Measurements from ENCODE around the gene GNB2.
"Not testable (repeated sequence)": the region's sequence is repeated elsewhere in the genome, so short reads cannot be mapped to it uniquely, and the experiment has no call there.

GNB2 gene

DNA sequence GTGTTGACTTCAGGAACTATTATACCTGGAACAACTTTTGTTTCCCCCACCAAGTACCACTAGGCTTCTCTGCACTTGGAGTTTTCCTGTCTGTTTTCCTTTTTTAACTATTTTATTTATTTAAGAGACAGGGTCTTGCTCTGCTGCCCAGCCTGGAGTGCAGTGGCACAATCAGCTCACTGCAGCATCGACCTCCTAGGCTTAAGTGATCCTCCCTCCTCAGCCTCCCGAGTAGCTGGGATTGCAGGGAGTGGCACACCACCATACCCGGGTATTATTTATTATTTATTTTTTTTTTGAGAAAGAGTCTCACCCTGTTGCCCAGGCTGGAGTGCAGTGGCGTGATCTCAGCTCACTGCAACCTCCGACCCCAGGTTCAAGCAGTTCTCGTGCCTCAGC is 22.6 kb downstream of the GNB2 start:
- DNase-seq (ENCODE audit: low spot score) = no peak

DNA sequence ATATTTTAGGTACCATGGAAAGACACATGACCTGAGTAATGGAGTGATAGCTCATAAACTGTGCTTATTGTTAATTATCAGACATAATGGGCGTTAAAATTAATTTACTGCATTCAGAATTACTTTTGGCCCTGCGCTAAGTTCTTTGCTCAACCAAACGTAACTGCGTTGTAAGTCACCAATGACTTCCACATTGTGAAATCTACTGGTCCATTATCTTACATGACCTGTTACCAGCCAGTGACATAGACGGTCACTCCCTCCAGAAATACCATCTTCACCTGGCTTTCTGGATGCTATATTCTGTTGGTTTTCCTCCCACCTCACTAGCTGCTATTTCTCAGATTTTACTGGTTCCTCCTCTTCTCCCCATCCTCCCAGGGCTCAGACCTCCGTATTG is 25.5 kb downstream of the GNB2 start:
- no peak for DNase-seq (ENCODE audit: low spot score)

DNA sequence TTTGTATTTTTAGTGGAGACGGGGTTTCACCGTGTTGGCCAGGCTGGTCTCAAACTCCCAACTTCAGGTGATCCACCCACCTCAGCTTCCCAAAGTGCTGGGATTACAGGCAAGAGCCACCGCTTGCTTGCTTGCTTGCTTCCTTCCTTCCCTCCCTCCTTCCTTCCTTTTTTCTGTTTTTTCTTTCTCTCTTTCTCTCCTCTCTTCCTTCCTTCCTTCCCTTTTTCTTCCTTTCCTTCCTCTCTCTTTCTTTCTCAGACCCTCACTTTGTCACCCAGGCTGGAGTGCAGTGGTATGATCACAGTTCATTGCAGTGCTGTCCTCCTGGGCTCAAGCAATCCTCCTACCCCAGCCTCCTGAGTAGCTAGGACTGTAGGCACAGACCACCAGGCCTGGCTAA is 27.5 kb downstream of the GNB2 start:
- not testable (repeated sequence) for DNase-seq (ENCODE audit: low spot score)

DNA sequence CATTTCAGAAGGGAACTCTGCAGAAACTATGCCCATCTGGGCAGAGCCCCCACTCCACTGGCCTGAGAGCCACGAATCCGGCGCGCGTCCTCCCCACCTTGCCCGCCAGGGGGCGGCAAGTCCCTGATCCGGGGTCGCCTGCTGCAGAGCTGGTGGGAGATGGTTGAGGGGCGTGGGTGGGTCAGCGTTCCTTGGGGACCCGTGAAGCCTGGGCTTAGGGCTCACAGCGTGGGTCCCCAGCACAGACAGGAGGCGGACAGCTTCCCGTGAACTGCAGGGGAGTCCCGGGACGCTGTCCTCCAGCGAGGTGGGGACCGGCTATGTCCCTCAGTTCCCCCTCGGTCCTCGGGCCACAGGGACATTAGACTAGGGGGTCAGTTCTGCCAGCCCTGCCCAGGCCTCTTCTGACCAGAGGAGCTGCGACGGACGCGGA is 31.8 kb downstream of the GNB2 start:
- peak; percentile 93 for DNase-seq (ENCODE audit: low spot score)

DNA sequence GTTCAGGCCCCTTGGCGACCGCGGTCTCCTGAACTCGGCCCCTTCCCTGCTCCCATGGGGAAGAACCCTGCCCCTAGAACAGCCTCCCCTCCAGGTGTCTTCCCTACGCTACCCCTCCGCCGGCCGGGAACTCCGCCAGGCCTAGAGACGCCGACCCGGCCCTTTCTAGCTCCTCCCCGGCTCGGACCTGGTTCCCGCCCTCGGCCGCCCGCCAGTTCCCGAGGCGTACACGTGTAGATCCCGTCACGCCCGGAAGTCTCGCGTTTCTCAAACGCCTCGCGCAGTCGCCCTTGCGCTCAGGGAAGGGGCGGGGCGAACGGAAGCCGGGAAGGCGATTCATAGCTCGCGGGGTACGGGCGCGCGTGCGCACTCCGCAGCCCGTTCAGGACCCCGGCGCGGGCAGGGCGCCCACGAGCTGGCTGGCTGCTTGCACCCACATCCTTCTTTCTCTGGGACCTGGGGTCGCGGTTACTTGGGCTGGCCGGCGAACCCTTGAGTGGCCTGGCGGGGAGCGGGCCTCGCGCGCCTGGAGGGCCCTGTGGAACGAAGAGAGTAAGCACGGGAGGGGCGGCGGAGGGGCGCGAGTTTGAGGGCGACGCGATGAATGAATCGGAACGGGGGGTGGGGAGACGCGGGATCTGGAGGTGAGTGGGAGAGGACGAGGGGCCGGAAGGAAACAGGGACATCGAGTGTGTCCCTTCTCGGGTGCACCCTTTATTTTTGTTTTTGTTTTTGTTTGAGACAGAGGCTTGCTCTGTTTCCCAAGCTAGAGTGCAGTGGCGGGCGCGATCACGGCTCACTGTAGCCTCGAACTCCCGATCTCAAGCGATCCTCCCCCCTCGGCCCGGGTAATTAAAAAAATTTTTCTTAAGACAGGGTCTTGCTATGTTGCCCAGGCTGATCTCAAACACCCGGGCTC is 32.5 kb downstream of the GNB2 start, which contains the start of gene POP7:
TSS of gene POP7 (plus strand) at position 369 of the 919 bp plus-strand sequence. CDS start 710 bp downstream, outside the sequence.
- peak; percentile 98 for DNase-seq (ENCODE audit: low spot score)

DNA sequence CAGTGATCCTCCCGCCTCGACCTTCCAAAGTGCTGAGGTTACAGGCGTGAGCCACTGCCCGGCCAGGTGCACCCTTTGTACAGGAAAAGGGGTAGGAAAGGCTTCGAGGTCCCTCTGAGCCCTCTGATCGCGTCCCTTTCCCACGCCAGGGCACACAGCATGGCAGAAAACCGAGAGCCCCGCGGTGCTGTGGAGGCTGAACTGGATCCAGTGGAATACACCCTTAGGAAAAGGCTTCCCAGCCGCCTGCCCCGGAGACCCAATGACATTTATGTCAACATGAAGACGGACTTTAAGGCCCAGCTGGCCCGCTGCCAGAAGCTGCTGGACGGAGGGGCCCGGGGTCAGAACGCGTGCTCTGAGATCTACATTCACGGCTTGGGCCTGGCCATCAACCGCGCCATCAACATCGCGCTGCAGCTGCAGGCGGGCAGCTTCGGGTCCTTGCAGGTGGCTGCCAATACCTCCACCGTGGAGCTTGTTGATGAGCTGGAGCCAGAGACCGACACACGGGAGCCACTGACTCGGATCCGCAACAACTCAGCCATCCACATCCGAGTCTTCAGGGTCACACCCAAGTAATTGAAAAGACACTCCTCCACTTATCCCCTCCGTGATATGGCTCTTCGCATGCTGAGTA is 33.3 kb downstream of the GNB2 start:
- no peak for DNase-seq (ENCODE audit: low spot score)

DNA sequence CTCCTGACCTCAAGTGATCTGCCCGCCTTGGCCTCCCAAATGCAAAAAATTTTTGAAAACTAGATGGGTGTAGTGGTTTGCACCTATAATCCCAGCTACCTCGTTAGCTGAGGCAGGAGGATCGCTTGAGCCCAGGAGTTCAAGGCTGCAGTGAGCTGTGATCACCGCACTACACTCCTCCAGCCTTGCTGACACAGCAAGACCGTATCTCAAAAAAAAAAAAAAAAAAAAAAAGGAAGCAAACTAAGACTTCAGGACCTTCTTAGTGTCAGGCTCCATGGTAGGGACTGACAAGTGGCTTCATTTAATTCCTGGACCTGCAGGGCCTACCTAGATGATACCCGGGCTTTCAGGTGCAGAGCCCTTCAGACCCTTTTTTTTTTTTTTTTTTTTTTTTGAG is 34.9 kb downstream of the GNB2 start:
- no peak for DNase-seq (ENCODE audit: low spot score)

DNA sequence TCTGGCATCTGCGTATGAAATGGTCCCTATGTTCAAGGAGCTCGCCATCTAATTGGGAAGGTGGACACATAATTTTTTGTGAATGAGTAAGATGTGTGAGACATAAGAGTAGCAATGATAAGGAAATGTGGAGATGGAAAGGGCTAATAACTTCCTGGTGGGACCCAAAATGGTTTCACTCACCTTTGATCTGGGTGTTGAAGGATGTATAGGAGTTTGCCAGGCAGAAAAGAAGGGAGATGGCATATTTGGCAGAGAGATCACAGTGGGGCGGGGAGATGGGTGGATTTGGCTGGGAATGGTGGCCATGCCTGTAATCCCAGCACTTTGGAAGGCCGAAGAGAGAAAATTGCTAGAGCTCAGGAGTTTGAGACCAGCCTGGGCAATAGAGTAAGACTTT is 36.9 kb downstream of the GNB2 start:
- DNase-seq (ENCODE audit: low spot score) = no peak

DNA sequence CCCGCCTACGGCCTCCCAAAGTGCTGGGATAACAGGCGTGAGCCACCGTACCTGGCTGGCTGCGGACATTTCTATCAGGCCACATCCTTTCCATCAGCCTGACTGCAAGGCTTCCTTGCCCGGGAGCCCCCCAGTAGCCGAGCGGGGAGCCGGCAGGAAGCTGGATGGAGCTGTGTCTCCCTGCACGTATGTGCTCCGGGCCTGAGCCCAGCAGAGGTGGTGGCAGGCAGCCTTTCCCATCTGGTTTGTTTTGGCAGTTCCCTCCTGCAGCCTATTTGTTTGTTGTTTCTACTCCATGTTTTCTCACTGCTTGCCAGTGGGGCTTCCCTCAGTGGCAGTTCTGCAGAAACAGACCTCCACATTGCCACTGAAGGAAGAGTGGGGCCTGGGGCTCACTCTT is 37.8 kb downstream of the GNB2 start:
- no peak for DNase-seq (ENCODE audit: low spot score)

DNA sequence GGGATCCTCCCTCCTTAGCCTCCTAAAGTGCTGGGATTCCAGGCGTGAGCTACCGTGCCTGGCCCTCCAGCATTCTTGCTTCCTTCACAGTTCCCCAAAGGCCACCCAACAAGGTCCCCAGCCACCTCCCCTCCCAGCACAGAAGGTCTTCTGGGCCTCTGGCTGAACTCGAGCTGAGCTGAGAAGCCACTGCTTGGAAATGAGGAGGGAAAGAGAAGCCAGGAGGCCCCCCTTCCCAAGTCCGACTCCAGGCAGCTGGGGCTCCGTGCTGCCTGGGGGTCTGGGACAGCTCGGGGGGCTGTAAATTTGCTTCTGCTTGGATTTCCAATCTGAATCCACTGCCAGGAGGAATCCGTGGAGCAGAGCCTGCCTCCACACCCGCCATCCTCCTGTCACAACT is 41.2 kb downstream of the GNB2 start:
- no peak for DNase-seq (ENCODE audit: low spot score)

DNA sequence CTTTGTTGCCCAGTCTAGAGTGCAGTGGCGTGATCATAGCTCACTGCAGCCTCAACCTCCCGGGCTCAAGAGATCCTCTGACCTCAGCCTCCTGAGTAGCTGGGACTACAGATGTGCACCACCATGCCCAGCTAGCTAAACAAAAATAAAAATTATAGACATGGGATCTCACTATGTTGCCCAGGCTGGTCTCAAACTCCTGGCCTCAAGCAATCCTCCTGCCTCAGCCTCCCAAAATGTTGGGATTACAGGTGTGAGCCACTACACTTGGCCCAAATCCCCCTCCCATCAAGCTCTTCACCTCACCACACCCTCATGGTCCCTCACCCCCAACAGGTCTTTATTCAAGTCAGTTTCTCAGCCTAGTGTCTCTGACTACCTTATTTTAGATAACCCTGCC is 43.5 kb downstream of the GNB2 start:
- DNase-seq (ENCODE audit: low spot score) = not testable (repeated sequence)

DNA sequence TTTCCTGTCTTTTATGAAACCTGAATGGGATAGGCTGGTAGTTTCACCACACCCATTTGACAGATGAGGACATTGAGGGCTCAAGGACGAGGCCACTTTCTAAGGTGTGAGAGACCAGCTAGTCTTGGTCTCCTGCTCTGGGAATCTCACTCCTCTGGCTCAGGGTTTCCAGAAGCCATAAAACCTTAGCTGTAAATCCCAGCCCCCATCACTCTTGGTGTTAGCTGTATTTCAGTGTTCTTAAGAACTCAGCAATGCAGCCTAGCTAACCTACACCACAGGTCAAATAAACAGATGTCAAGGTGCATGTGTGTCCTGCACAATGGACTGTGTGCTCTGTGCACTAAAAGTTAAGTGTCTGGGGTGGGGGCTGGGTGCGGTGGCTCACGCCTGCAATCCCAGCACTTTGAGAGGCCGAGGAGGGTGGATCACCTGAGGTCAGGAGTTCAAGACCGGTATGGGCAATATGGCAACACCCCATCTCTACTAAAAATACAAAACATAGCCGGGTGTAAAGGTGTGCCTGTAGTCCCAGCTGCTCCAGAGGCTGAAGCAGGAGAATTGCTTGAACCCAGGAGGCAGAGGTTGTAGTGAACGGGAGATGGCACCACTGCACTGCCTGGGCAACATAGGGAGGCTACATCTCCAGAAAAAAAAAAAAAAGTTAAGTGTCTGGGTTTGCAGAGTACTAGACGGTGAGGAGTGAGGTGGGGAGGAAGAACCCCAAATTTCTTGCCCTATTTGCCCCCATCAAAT is 46.2 kb downstream of the GNB2 start:
- no peak for DNase-seq (ENCODE audit: low spot score)

DNA sequence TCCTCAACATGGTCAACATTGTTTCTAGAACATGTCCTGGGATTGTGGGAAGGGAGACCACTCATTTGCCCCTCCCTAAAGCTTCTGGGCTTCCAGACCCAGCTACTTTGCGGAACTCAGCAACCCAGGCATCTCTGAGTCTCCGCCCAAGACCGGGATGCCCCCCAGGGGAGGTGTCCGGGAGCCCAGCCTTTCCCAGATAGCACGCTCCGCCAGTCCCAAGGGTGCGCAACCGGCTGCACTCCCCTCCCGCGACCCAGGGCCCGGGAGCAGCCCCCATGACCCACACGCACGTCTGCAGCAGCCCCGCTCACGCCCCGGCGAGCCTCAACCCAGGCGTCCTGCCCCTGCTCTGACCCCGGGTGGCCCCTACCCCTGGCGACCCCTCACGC is 46.7 kb downstream of the GNB2 start, which contains the start of gene EPO:
TSS of gene EPO (plus strand) at position 190 of the 392 bp plus-strand sequence. CDS start 513 bp downstream, outside the sequence.
- no peak for DNase-seq (ENCODE audit: low spot score)

DNA sequence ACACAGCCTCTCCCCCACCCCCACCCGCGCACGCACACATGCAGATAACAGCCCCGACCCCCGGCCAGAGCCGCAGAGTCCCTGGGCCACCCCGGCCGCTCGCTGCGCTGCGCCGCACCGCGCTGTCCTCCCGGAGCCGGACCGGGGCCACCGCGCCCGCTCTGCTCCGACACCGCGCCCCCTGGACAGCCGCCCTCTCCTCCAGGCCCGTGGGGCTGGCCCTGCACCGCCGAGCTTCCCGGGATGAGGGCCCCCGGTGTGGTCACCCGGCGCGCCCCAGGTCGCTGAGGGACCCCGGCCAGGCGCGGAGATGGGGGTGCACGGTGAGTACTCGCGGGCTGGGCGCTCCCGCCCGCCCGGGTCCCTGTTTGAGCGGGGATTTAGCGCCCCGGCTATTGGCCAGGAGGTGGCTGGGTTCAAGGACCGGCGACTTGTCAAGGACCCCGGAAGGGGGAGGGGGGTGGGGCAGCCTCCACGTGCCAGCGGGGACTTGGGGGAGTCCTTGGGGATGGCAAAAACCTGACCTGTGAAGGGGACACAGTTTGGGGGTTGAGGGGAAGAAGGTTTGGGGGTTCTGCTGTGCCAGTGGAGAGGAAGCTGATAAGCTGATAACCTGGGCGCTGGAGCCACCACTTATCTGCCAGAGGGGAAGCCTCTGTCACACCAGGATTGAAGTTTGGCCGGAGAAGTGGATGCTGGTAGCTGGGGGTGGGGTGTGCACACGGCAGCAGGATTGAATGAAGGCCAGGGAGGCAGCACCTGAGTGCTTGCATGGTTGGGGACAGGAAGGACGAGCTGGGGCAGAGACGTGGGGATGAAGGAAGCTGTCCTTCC is 47.3 kb downstream of the GNB2 start:
- DNase-seq (ENCODE audit: low spot score) = no peak

DNA sequence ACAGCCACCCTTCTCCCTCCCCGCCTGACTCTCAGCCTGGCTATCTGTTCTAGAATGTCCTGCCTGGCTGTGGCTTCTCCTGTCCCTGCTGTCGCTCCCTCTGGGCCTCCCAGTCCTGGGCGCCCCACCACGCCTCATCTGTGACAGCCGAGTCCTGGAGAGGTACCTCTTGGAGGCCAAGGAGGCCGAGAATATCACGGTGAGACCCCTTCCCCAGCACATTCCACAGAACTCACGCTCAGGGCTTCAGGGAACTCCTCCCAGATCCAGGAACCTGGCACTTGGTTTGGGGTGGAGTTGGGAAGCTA is 47.9 kb downstream of the GNB2 start:
- no peak for DNase-seq (ENCODE audit: low spot score)

DNA sequence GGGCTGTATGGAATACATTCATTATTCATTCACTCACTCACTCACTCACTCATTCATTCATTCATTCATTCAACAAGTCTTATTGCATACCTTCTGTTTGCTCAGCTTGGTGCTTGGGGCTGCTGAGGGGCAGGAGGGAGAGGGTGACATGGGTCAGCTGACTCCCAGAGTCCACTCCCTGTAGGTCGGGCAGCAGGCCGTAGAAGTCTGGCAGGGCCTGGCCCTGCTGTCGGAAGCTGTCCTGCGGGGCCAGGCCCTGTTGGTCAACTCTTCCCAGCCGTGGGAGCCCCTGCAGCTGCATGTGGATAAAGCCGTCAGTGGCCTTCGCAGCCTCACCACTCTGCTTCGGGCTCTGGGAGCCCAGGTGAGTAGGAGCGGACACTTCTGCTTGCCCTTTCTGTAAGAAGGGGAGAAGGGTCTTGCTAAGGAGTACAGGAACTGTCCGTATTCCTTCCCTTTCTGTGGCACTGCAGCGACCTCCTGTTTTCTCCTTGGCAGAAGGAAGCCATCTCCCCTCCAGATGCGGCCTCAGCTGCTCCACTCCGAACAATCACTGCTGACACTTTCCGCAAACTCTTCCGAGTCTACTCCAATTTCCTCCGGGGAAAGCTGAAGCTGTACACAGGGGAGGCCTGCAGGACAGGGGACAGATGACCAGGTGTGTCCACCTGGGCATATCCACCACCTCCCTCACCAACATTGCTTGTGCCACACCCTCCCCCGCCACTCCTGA is 49.1 kb downstream of the GNB2 start:
- DNase-seq (ENCODE audit: low spot score) = no peak

DNA sequence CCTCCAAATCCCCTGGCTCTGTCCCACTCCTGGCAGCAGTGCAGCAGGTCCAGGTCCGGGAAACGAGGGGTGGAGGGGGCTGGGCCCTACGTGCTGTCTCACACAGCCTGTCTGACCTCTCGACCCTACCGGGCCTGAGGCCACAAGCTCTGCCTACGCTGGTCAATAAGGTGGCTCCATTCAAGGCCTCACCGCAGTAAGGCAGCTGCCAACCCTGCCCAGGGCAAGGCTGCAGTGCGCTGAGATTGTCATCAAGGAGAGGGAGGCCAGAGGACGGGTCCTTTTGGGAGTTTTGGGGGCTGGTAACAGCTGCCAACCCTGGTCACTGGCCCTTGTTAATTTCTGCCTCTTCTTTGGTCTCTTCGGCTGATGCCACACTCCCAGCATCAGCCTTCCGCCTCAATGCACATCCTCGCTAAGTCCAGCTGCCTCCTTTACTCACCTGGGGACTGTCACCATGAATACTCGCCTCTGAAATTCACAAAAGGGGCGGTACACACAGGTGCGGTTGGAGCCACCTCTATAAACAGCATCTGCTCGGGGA is 50.3 kb downstream of the GNB2 start:
- DNase-seq (ENCODE audit: low spot score) = no peak

DNA sequence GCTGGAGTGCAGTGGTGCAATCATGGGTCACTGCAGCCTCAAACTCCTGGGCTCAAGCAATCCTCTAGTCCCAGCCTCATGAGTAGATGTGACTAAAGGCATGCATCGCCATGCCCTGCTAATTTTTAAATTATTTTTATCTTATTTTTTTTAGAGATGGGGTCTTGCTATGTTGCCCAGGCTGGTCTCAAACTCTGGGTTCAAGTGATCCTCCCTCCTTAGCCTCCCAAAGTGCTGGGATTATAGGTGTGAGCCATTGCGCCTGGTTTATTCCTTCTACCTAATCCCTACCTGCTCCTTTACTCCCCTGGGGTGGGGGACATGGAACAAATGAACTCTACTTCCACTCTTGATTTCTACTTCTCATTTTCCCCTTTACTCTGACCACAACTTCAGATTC is 50.8 kb downstream of the GNB2 start:
- DNase-seq (ENCODE audit: low spot score) = not testable (repeated sequence)

DNA sequence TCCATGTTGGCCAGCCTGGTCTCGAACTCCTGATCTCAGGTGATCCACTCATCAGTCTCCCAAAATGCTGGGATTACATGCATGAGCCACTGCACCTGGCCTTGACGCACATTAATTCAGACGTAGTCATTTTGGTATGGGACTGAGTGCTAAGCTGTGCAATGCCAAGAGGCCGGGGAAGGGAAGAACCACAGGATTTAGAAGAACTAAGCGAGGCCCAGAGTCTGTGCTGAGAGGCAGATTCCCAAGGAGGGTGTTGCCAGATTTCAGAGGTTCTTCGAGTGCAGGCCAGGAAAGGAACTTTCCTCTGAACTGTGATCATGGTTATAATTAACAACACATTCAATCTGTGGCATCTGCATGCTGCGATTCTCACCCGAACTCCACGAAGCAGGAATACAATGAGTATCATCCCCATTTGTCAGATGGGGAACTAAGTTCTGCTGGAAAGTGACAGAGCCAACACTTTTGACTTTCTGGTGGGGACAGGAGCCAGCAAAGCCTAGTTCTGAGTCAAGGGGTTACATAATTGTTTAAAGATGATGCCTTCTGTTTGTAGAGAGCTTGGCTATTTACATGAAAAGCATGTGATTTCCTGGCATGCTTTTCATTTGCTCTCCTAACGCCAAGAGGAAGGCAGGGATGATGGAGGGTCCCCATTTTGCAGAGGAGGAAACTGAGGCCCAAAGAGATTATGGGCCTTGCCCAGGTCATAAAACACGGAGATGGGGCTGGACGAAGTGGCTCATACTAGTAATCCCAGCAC is 53.6 kb downstream of the GNB2 start:
- no peak for DNase-seq (ENCODE audit: low spot score)

DNA sequence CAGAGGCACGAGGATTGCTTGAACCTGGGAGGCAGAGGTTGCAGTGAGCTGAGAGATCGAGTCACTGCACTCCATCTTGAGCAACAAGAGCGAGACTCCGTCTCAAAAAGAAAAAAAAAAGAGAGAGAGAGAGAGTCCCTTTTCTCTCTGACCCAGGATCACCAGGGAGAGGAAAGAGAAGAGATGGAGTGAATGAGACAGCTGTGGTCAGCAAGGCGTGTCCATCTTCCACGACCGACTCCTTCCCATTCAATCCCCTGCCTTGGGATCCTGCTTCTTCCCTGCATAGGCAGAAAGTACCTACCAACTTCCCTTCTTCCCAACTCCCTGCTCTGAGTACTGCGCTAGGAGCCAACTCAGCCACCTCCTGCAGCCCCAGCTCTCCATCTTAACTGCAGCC is 54.7 kb downstream of the GNB2 start:
- no peak for DNase-seq (ENCODE audit: low spot score)

All from ecto neural progenitor cell (in vitro differentiated cells).